CD14-positive monocyte (primary cell): ENCODE results near the gene RASL10B. TPM values are rescaled to one million over a fixed set of nuclear protein-coding genes. Genes with fewer than 3 reads are reported as not detected.

Experiments used
- DNase-seq, 3 donors: peaks; one replicate each; pipeline ENCODE4 v3.0.0-alpha.2; 2011 to 2022
- H2AFZ ChIP-seq: 2 replicates; pipeline ENCODE4 v1.6.0; 2012; ENCODE audit warnings: mild to moderate bottlenecking, low read depth, low read length, inconsistent platforms; ENCODE audit not compliant: insufficient read depth, poor library complexity, severe bottlenecking
- H3K27ac ChIP-seq, 2 donors: 1 replicate in 1 of 2; 2 replicates in 1 of 2; pipeline ENCODE4 v1.5.1; 2012 to 2013; ENCODE audit warnings: low read length in 2 of 2, control low read depth in 1 of 2, inconsistent platforms in 1 of 2, low read depth in 1 of 2, mild to moderate bottlenecking in 1 of 2
- H3K27me3 ChIP-seq, 2 donors: one replicate each; pipeline versions ENCODE4 v1.6.0 to v1.6.1; 2011 to 2013; ENCODE audit warnings: low read length in 2 of 2; ENCODE audit not compliant: control insufficient read depth in 2 of 2, insufficient read depth in 2 of 2
- H3K36me3 ChIP-seq, 2 donors: replicated peaks in 1 of 2; 1 replicate in 1 of 2; 2 replicates in 1 of 2; pipeline versions ENCODE4 v1.5.1 to v1.6.1; 2012 to 2013; ENCODE audit warnings: low read length in 2 of 2, control low read depth in 1 of 2, inconsistent platforms in 1 of 2, mild to moderate bottlenecking in 1 of 2; ENCODE audit not compliant: insufficient read depth in 2 of 2, control insufficient read depth in 1 of 2
- H3K4me1 ChIP-seq, 2 donors: 1 replicate in 1 of 2; 2 replicates in 1 of 2; pipeline versions ENCODE4 v1.5.1 to v1.6.1; 2012 to 2013; ENCODE audit warnings: low read length in 2 of 2, control low read depth in 1 of 2, inconsistent platforms in 1 of 2, mild to moderate bottlenecking in 1 of 2, moderate library complexity in 1 of 2; ENCODE audit not compliant: insufficient read depth in 2 of 2, control insufficient read depth in 1 of 2
- H3K4me2 ChIP-seq: replicated peaks from 2 replicates; pipeline ENCODE3; 2012; ENCODE audit warnings: low read length, moderate library complexity, mild to moderate bottlenecking; ENCODE audit not compliant: poor library complexity, severe bottlenecking; ENCODE audit errors: extremely low read depth
- H3K4me3 ChIP-seq, 3 experiments: fragments of 200-600 bp in 1 of 3; sonication (generic) in 1 of 3; replicated peaks in 1 of 3; 1 replicate in 2 of 3; 2 replicates in 1 of 3; pipeline ENCODE4 v1.5.1; 2011 to 2013; ENCODE audit warnings: low read length in 3 of 3, mild to moderate bottlenecking in 3 of 3, control low read depth in 2 of 3, low read depth in 2 of 3, inconsistent platforms in 1 of 3, moderate library complexity in 1 of 3
- H3K79me2 ChIP-seq: 2 replicates; pipeline ENCODE4 v1.6.0; 2012; ENCODE audit warnings: mild to moderate bottlenecking, control low read depth, inconsistent platforms, low read length, moderate library complexity; ENCODE audit not compliant: insufficient read depth
- H3K9ac ChIP-seq: 2 replicates; pipeline ENCODE4 v1.6.0; 2017; ENCODE audit warnings: low read length, mild to moderate bottlenecking; ENCODE audit not compliant: insufficient read depth, poor library complexity, severe bottlenecking
- H3K9me3 ChIP-seq, 2 donors: replicated peaks in 1 of 2; 1 replicate in 1 of 2; 2 replicates in 1 of 2; pipeline versions ENCODE4 v1.5.1 to v1.6.1; 2012 to 2013; ENCODE audit warnings: low read length in 2 of 2, control low read depth in 1 of 2; ENCODE audit not compliant: control insufficient read depth in 1 of 2, insufficient read depth in 1 of 2
- H4K20me1 ChIP-seq: 2 replicates; pipeline ENCODE4 v1.6.0; 2012; ENCODE audit warnings: mild to moderate bottlenecking, low read length, control low read depth, moderate library complexity; ENCODE audit not compliant: insufficient read depth
- H3K27ac Mint-ChIP-seq, 7 donors: one replicate each; pipeline ENCODE4 v1.8.0; 2020; ENCODE audit warnings: mild to moderate bottlenecking in 7 of 7, mixed read lengths in 7 of 7, moderate library complexity in 6 of 7, inconsistent platforms in 2 of 7
- H3K27me3 Mint-ChIP-seq, 3 donors: one replicate each; pipeline ENCODE4 v1.8.0; 2021 to 2022; ENCODE audit warnings: low read depth in 3 of 3, mild to moderate bottlenecking in 3 of 3, mixed read lengths in 3 of 3, moderate library complexity in 3 of 3, inconsistent platforms in 1 of 3
- H3K36me3 Mint-ChIP-seq, 2 donors: one replicate each; pipeline ENCODE4 v1.8.0; 2020; ENCODE audit warnings: mixed read lengths in 2 of 2, inconsistent platforms in 1 of 2, mild to moderate bottlenecking in 1 of 2
- H3K4me1 Mint-ChIP-seq: one replicate; pipeline ENCODE4 v1.8.0; 2020; ENCODE audit warnings: mild to moderate bottlenecking, mixed read lengths
- H3K4me3 Mint-ChIP-seq, 2 donors: one replicate each; pipeline ENCODE4 v1.8.0; 2020; ENCODE audit warnings: mild to moderate bottlenecking in 2 of 2, mixed read lengths in 2 of 2, moderate library complexity in 1 of 2
- H3K9me3 Mint-ChIP-seq, 7 donors: one replicate each; pipeline ENCODE4 v1.8.0; 2020 to 2022; ENCODE audit warnings: mixed read lengths in 7 of 7, mild to moderate bottlenecking in 6 of 7, moderate library complexity in 6 of 7, inconsistent platforms in 2 of 7
- CTCF ChIP-seq: fragments of 200-600 bp; IDR thresholded peaks from one replicate; pipeline ENCODE4 v1.8.0; 2022; ENCODE audit warnings: antibody characterized with exemption, mild to moderate bottlenecking
- WGBS: methylation state at CpG from one replicate; pipeline ENCODE4 v1.1.5; 2013; ENCODE audit warnings: missing lambda C conversion rate; ENCODE audit not compliant: insufficient coverage; 5-methylcytosine and 5-hydroxymethylcytosine counted together
- intact Hi-C, 2 donors: fragments of 100-400 bp; cut with micrococcal nuclease; formaldehyde crosslinking; loops; one replicate each; pipeline versions ENCODE4 v1.15.0 to v1.15.1; 2023
- polyA plus RNA-seq, 3 donors: library from polyadenylated mRNA; depleted of rRNA in 1 of 3; unstranded in 2 of 3; stranded (reverse) in 1 of 3; fragments of 300-500 nt in 2 of 3; fragments of >200 nt in 1 of 3; fragmentation: Illumina TruSeq in 2 of 3; gene quantifications; 1 replicate in 2 of 3; 2 replicates in 1 of 3; pipeline ENCODE4 v1.2.3, GENCODE V29; 2012 to 2021

The RASL10B gene
- polyA plus RNA-seq, 3 donors, result not detected

- H3K9ac ChIP-seq, result no peak overlapping the region
- TF ChIP-seq CTCF, result peak; percentile 14
- H3K27me3 Mint-ChIP-seq, result peaks cover 19 to 31% (median 27%) of the 10 kb centered on the region in 3 donors
Observed at GRCh38 chr17:35766903-35767510, 35.6 kb downstream of the RASL10B start.

GRCh38 chr17:35768797-35769196 is 37.4 kb downstream of the RASL10B start:
- no peak for DNase-seq
- no peak overlapping the region for H3K27ac Mint-ChIP-seq
- H3K27ac ChIP-seq, result no peak overlapping the region
- no peak overlapping the region for H3K4me3 ChIP-seq
- H3K4me1 Mint-ChIP-seq, result peaks cover 8% of the 10 kb centered on the region
- H4K20me1 ChIP-seq, result no peaks in the 10 kb centered on the region
- H3K4me2 ChIP-seq, result no peak overlapping the region
- no CpG with 5 or more reads among the region's 2 CpGs for WGBS
- H3K4me1 ChIP-seq, result peaks cover 9 to 12% of the 10 kb centered on the region in 2 donors
- no peaks in the 10 kb centered on the region for H3K36me3 Mint-ChIP-seq
- peaks cover 22 to 37% (median 26%) of the 10 kb centered on the region in 3 donors for H3K27me3 Mint-ChIP-seq
- H3K9me3 Mint-ChIP-seq, result peaks cover 0 to 6% (median 2%) of the 10 kb centered on the region in 7 donors
- no peaks in the 10 kb centered on the region for H3K9me3 ChIP-seq
- H3K27me3 ChIP-seq, result peaks cover 3 to 20% of the 10 kb centered on the region in 2 donors
- no peak overlapping the region for H3K9ac ChIP-seq
- no peaks in the 10 kb centered on the region for H3K36me3 ChIP-seq
- intact Hi-C loops, result no loop called here
- H2AFZ ChIP-seq, result no peak overlapping the region
- no peak for TF ChIP-seq CTCF
- H3K79me2 ChIP-seq, result no peaks in the 10 kb centered on the region
- no peak overlapping the region for H3K4me3 Mint-ChIP-seq

More at GRCh38 chr17:35766903-35767510, 35.6 kb downstream of the RASL10B start:
- no peaks in the 10 kb centered on the region for H4K20me1 ChIP-seq
- Mint-ChIP-seq H3K4me3 (no peak overlapping the region), H3K27ac (peak overlapping the region in 1 of 7 donors; percentile 49), H3K4me1 (peaks cover 9% of the 10 kb centered on the region), H3K9me3 (peaks cover 0 to 6% (median 2%) of the 10 kb centered on the region in 7 donors), H3K36me3 (no peaks in the 10 kb centered on the region)
- no peak overlapping the region for H3K4me2 ChIP-seq
- no peaks in the 10 kb centered on the region for H3K36me3 ChIP-seq
- 85% methylated on average over 3 of the region's 7 CpGs for WGBS
- H3K79me2 ChIP-seq, result no peaks in the 10 kb centered on the region
- intact Hi-C loops, result no loop called here
- H3K4me1 ChIP-seq, result peaks cover 9 to 13% of the 10 kb centered on the region in 2 donors
- H3K27me3 ChIP-seq, result peaks cover 3 to 20% of the 10 kb centered on the region in 2 donors
- no peak overlapping the region for H2AFZ ChIP-seq
- no peak for DNase-seq
- H3K27ac ChIP-seq, result no peak overlapping the region
- no peak overlapping the region for H3K4me3 ChIP-seq
- H3K9me3 ChIP-seq, result no peaks in the 10 kb centered on the region
